GM19239 (cell line): ENCODE results near the gene C2CD4D.

Experiments
- DNase-seq: peaks from one replicate; pipeline ENCODE4 v3.0.0; 2011; ENCODE audit warnings: low spot score; ENCODE audit not compliant: insufficient read length
- FAIRE-seq: peaks from 2 replicates; lab custom pipeline; 2011; peaks lifted over from hg19 to GRCh38; lab: Jason Lieb, UNC

C2CD4D gene

GRCh38 chr1:151799179-151800022, 40.2 kb downstream of the C2CD4D start:
- FAIRE-seq = no peak
- no peak for DNase-seq

DNA sequence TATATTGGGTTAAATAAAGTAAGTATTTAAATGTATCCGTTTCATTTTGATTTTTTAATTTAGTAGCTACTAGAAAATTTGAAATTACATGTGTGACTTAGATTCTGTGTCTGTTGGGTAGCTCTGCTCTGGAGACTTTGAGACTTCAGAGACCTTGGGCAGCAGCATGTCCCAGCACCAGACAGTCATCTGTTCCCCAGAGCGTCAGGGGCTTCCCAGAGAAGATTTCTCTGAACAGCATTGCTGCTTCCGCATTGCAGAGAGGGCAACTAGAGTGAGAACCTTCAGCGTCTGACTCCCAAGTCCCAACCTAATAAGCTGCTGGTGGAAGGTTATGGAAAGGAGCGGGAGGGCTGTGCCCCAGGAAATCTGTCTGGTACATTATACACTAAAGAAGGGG, 41.0 kb downstream of the C2CD4D start:
- FAIRE-seq (no peak), DNase-seq (no peak)

DNA sequence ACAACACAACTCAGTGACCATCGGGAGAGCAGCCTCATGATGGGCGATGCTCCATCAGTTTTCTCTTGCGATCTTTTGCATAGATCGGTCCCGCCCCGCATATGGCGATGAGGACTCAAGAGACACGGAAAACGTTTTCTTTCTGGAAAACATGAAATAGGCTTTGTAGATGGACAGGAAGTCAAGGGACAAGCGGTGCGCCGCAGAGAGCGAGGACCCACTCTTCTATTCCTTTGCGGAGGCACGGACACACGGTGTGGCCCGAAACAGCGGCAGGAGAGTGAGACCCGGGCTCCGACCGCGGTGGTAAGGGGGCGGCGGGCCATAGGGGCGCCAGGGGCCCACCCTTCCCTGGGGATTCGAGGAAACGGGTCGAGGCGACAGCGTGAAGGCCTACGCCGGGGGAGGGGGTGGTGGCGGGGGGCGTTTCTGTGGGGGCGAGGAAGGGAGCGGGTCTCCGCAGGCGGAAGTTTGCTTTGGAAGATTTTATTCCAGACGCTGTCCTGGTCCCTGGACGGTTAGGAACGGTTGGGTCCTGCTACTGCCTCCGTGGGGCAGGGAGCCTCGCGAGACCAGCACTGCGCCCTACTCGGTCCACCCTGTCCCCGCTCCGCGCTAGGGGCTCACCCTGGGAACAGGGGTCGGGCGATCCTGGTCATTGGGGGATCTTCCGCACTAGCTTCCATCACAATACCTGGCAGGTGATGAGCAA, 48.5 kb downstream of the C2CD4D start:
- FAIRE-seq = no peak
- DNase-seq = no peak

DNA sequence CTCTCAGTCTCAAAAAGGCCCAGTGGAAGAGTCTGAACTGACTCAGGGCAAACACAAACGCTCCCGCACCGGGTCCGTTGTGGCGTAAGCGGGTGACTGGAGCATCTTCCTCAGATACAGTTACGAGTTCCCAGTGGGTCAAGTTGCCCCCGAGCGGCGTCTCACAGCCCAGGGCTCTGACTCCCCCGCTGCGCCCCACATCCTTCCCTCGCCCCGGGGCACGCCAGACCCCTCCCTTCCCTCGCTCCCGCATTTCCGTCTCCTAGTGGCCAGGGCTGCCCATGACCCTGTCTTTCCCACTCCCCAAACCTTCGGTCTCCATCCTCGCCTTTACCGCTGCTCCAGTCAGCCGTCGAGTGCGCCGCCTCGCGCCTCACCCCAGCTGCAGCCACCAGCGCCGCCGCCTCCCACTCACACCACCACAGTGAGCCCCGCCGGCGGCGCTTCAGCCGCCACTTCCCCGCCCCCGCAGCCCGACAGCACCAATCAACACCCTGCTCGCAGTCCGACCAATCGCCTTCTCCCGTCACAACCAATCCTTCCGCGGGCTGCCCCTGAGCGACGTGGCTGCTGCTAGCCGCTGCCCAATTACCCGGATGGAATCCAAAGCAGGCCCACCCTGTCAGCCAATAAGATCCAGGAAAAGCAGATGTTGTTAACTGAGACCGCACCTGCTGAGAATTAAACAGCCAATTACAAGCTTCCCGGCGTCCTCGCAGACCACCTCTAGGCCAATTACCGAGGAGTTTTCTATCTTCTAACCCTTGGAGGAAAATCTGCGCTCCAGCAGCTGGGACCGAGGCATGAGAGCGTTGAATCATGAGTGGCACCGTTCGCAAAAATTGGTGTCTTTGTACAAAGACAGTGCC, 49.3 kb downstream of the C2CD4D start, which contains the start of gene TDRKH:
Gene TDRKH, minus strand, starts transcription at position 430 of the 869 bp plus-strand sequence. CDS start 7,478 bp downstream, outside the sequence.
- DNase-seq = peak; percentile 96
- peak; percentile 99 for FAIRE-seq
